Measurements from ENCODE around the gene PRAMEF11.

GRCh38 chr1:12776801-12777557 is 54.2 kb downstream of the PRAMEF11 start:
- TF ChIP-seq POLR2A (IDR thresholded peaks at IDR 0.05) (no peak), CTCF (IDR thresholded peaks at IDR 0.05) (no peak), EP300 (IDR thresholded peaks at IDR 0.05) (no peak), POLR2AphosphoS5 (IDR thresholded peaks at IDR 0.05) (no peak)
